Psoas muscle (tissue), 8 donors: ENCODE data around the gene RPS6KA2. TPM values are rescaled to one million over a fixed set of nuclear protein-coding genes. Genes with fewer than 3 reads are reported as not detected.
"Not testable (repeated sequence)": the region's sequence is repeated elsewhere in the genome, so short reads cannot be mapped to it uniquely, and the experiment has no call there.

ENCODE experiments used
- ATAC-seq, 4 donors: fragments of 200-7000 bp; cut with Tn5 transposase; one replicate each; pipeline ENCODE4 v1.9.1; 2020; ENCODE audit warnings: moderate library complexity in 3 of 4, mild to moderate bottlenecking in 2 of 4
- DNase-seq, 2 donors: peaks; one replicate each; pipeline ENCODE4 v3.0.0-alpha.2; 2020
- H3K27ac ChIP-seq: fragments of 200-600 bp; one replicate; pipeline ENCODE4 v1.8.0; 2022
- H3K27me3 ChIP-seq, 3 donors: fragments of 200-600 bp in 1 of 3; one replicate each; pipeline versions ENCODE4 v1.6.1 to v1.8.0; 2013 to 2022; ENCODE audit warnings: low read length in 2 of 3, mild to moderate bottlenecking in 2 of 3, moderate library complexity in 1 of 3; ENCODE audit not compliant: insufficient read depth in 3 of 3
- H3K36me3 ChIP-seq, 2 donors: fragments of 200-600 bp in 1 of 2; one replicate each; pipeline versions ENCODE4 v1.6.1 to v1.8.0; 2013 to 2022; ENCODE audit warnings: low read depth in 1 of 2, mild to moderate bottlenecking in 1 of 2, moderate library complexity in 1 of 2; ENCODE audit not compliant: insufficient read depth in 1 of 2
- H3K4me1 ChIP-seq: fragments of 200-600 bp; one replicate; pipeline ENCODE4 v1.8.0; 2022
- H3K4me3 ChIP-seq: fragments of 200-600 bp; one replicate; pipeline ENCODE4 v1.8.0; 2022; ENCODE audit warnings: mild to moderate bottlenecking
- H3K9me3 ChIP-seq: fragments of 200-600 bp; one replicate; pipeline ENCODE4 v1.8.0; 2022
- CTCF ChIP-seq: fragments of 200-600 bp; IDR thresholded peaks from one replicate; pipeline ENCODE4 v1.8.0; 2022; ENCODE audit warnings: antibody characterized with exemption
- WGBS, 3 donors: extraction: QIAGEN DNeasy Blood & Tissue Kit; methylation state at CpG; one replicate each; pipeline versions ENCODE4 v1.1.6 to v1.1.7; 2013; 5-methylcytosine and 5-hydroxymethylcytosine counted together
- intact Hi-C, 2 donors: fragments of 100-400 bp; cut with DNase I; formaldehyde crosslinking; loops; one replicate each; pipeline versions ENCODE4 v1.11.0 to v1.14.2; 2022
- polyA plus RNA-seq, 3 donors: library from polyadenylated mRNA; stranded (reverse); fragments of 200-250 nt; gene quantifications; one replicate each; pipeline ENCODE4 v1.2.3, GENCODE V29; 2013
- total RNA-seq, 4 donors: library from RNA; stranded (reverse); fragmentation: NEBNext Ultra II Directional in 2 of 4; extraction: Animal tissue kit (Norgen Biotek cat#: 25700) in 2 of 4; gene quantifications; one replicate each; pipeline versions ENCODE4 v1.2.1 to v1.2.4, GENCODE V29; 2021 to 2023
- donor health status: healthy with polysubstance abuse.
- donor health status: DM: no; HTN: no; CAD: no; lungs with moderate emphysema.
- donor health status: Bipolar disorder and iron deficiency.
- donor health status: healthy.
- donor health status: DM: yes; HTN: yes; CAD: no.
- donor health status: DM: no; HTN: no; CAD: no.
- donor health status: DM: no; HTN: no; CAD: no.
- donor health status: DM: yes; HTN: yes; CAD: no.

The RPS6KA2 gene
- total and polyA plus RNA-seq, 7 donors, result 7.8 to 40.4 (median 20.0) TPM

GRCh38 chr6:166582258-166582657 is 44.8 kb downstream of the RPS6KA2 start:
- intact Hi-C loops, result no loop called here
- ATAC-seq (no peak), DNase-seq (no peak)
- no peak overlapping the region for H3K4me3 ChIP-seq
- no peaks in the 10 kb centered on the region for H3K36me3 ChIP-seq
- TF ChIP-seq CTCF, result no peak
- WGBS, 3 donors, result 72 to 73% (median 73%) methylated on average over 6 of the region's 6 CpGs
- H3K9me3 ChIP-seq, result no peaks in the 10 kb centered on the region
- peaks cover 7% of the 10 kb centered on the region for H3K4me1 ChIP-seq
- no peaks in the 10 kb centered on the region for H3K27me3 ChIP-seq
- no peak overlapping the region for H3K27ac ChIP-seq

GRCh38 chr6:166581801-166582200 is 45.2 kb downstream of the RPS6KA2 start:
- H3K9me3 ChIP-seq, H3K27me3 ChIP-seq, DNase-seq, intact Hi-C loops, H3K4me3 ChIP-seq, H3K36me3 ChIP-seq, ATAC-seq, H3K4me1 ChIP-seq, H3K27ac ChIP-seq: not testable (repeated sequence)
- WGBS, 3 donors, result 97 to 99% (median 98%) methylated on average over 8 of the region's 8 CpGs

- no peaks in the 10 kb centered on the region for H3K36me3 ChIP-seq
- intact Hi-C loops, result no loop called here
- no peak overlapping the region for H3K27ac ChIP-seq
- TF ChIP-seq CTCF, result no peak
- peaks cover 7% of the 10 kb centered on the region for H3K4me1 ChIP-seq
- ATAC-seq (no peak), DNase-seq (no peak)
- no peaks in the 10 kb centered on the region for H3K27me3 ChIP-seq
- H3K9me3 ChIP-seq, result no peaks in the 10 kb centered on the region
- H3K4me3 ChIP-seq, result no peak overlapping the region
- 91 to 98% (median 95%) methylated on average over 11 of the region's 11 CpGs for WGBS, 3 donors
These were observed 46.0 kb downstream of the RPS6KA2 start for GRCh38 chr6:166581091-166581511.

GRCh38 chr6:166580076-166581050 is 46.7 kb downstream of the RPS6KA2 start:
- H3K4me3 ChIP-seq, result no peak overlapping the region
- H3K27ac ChIP-seq, result no peak overlapping the region
- 84 to 90% (median 84%) methylated on average over 17 of the region's 17 CpGs for WGBS, 3 donors
- no peak for TF ChIP-seq CTCF
- no peaks in the 10 kb centered on the region for H3K9me3 ChIP-seq
- intact Hi-C loops, result no loop called here
- H3K27me3 ChIP-seq, result no peaks in the 10 kb centered on the region
- peaks cover 14% of the 10 kb centered on the region for H3K4me1 ChIP-seq
- ATAC-seq, result no peak
- no peak for DNase-seq
- no peaks in the 10 kb centered on the region for H3K36me3 ChIP-seq

- 59 to 63% (median 63%) methylated on average over 9 of the region's 9 CpGs for WGBS, 3 donors
- no peak for TF ChIP-seq CTCF
- no peak overlapping the region for H3K27ac ChIP-seq
These were observed 47.7 kb downstream of the RPS6KA2 start for GRCh38 chr6:166579237-166579850.

More at GRCh38 chr6:166579237-166579850, 47.7 kb downstream of the RPS6KA2 start:
- DNase-seq (no peak), ATAC-seq (no peak)
- Histone ChIP-seq H3K9me3 (no peaks in the 10 kb centered on the region), H3K27me3 (no peaks in the 10 kb centered on the region), H3K4me3 (no peak overlapping the region), H3K4me1 (peaks cover 24% of the 10 kb centered on the region), H3K36me3 (no peaks in the 10 kb centered on the region)
- intact Hi-C loops, result no loop called here
